Hepatocyte (in vitro differentiated cells): Measurements from ENCODE around the gene MBLAC1.

ENCODE experiments used
- EZH2 ChIP-seq: fragments of 200-600 bp; sonication (generic); IDR thresholded peaks from 2 replicates; pipeline ENCODE4 v1.6.1; 2016; ENCODE audit warnings: antibody characterized with exemption, mild to moderate bottlenecking, borderline replicate concordance
- TF ChIP-seq, protein P1 (sequence below): fragments of 200-600 bp; sonication (generic); IDR thresholded peaks from 2 replicates; pipeline ENCODE4 v1.5.1; 2016; ENCODE audit warnings: antibody characterized with exemption, mild to moderate bottlenecking; ENCODE audit not compliant: poor library complexity

DNA sequence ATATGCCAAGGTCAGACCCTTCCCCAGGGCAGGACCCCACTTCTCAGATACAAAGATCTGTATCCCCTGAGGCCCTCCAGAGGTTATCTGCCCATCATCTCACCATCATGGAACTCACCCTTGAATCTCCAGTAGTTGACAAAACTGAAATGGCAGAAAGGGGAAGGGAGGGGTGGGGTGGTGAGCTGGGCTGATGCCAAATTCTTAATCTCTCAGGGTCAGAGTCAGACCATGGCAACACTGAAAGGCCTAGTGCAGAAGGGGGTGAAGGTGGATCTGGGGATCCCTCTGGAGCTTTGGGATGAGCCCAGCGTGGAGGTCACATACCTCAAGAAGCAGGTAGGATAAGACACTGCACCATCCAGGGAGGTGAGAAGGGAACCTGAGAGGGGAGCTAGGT lies 4.2 kb upstream of the MBLAC1 start:
- TF ChIP-seq, protein P1, sequence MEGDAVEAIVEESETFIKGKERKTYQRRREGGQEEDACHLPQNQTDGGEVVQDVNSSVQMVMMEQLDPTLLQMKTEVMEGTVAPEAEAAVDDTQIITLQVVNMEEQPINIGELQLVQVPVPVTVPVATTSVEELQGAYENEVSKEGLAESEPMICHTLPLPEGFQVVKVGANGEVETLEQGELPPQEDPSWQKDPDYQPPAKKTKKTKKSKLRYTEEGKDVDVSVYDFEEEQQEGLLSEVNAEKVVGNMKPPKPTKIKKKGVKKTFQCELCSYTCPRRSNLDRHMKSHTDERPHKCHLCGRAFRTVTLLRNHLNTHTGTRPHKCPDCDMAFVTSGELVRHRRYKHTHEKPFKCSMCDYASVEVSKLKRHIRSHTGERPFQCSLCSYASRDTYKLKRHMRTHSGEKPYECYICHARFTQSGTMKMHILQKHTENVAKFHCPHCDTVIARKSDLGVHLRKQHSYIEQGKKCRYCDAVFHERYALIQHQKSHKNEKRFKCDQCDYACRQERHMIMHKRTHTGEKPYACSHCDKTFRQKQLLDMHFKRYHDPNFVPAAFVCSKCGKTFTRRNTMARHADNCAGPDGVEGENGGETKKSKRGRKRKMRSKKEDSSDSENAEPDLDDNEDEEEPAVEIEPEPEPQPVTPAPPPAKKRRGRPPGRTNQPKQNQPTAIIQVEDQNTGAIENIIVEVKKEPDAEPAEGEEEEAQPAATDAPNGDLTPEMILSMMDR: no peak
- TF ChIP-seq EZH2: no peak
